ENCODE results near the gene WASHC2C.
"Not testable (repeated sequence)": the region's sequence is repeated elsewhere in the genome, so short reads cannot be mapped to it uniquely, and the experiment has no call there.

DNA sequence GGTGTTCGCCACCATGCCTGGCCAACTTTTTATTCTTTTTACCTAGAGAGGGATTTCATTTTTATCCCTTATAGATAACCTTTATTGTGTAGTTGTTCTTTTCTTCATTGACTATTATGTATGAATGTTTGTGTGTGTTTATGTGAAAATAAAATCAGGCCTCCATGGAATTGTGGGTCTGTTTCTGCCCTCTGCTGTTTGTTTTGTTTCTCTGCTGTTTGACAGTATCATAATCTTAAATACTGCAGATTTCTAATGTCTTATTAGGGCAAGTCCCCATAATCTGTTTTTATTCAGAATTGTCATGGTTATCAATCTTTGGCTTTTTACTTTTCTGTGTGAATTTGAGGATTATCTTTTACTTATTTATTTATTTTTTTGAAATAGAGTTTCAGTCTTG lies 7.8 kb downstream of the WASHC2C start:
- TF ChIP-seq, protein P1, sequence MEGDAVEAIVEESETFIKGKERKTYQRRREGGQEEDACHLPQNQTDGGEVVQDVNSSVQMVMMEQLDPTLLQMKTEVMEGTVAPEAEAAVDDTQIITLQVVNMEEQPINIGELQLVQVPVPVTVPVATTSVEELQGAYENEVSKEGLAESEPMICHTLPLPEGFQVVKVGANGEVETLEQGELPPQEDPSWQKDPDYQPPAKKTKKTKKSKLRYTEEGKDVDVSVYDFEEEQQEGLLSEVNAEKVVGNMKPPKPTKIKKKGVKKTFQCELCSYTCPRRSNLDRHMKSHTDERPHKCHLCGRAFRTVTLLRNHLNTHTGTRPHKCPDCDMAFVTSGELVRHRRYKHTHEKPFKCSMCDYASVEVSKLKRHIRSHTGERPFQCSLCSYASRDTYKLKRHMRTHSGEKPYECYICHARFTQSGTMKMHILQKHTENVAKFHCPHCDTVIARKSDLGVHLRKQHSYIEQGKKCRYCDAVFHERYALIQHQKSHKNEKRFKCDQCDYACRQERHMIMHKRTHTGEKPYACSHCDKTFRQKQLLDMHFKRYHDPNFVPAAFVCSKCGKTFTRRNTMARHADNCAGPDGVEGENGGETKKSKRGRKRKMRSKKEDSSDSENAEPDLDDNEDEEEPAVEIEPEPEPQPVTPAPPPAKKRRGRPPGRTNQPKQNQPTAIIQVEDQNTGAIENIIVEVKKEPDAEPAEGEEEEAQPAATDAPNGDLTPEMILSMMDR (IDR thresholded peaks at IDR 0.05) = peak in 1 of 6 experiments; percentile 6
- not testable (repeated sequence) for TF ChIP-seq POLR2A (IDR thresholded peaks at IDR 0.05)
